CD4-positive, alpha-beta T cell treated with Interleukin-17A for 4 hours (primary cell): ENCODE measurements around the gene GAL3ST3.
"Not testable (repeated sequence)": the region's sequence is repeated elsewhere in the genome, so short reads cannot be mapped to it uniquely, and the experiment has no call there.

Experiments
- DNase-seq: peaks from one replicate; pipeline ENCODE4 v3.0.0-alpha.2; 2020; ENCODE audit warnings: mixed read lengths

The GAL3ST3 gene

GRCh38 chr11:66012371-66012945, 36.5 kb downstream of the GAL3ST3 start:
- DNase-seq = no peak

GRCh38 chr11:66011785-66012303, 37.1 kb downstream of the GAL3ST3 start, which contains the start of gene CST6:
Gene CST6 (plus strand): TSS chr11:66012008. CDS start chr11:66012045, 37 bp downstream.
- DNase-seq = no peak

- no peak for DNase-seq
These were observed 37.6 kb downstream of the GAL3ST3 start for GRCh38 chr11:66011239-66011784.

GRCh38 chr11:66010036-66010435, 38.9 kb downstream of the GAL3ST3 start:
- DNase-seq = not testable (repeated sequence)

- DNase-seq = no peak
These were observed 40.4 kb downstream of the GAL3ST3 start for GRCh38 chr11:66008468-66009101.

GRCh38 chr11:66008095-66008467, 40.9 kb downstream of the GAL3ST3 start:
- DNase-seq = no peak

- no peak for DNase-seq
These were observed 41.7 kb downstream of the GAL3ST3 start for GRCh38 chr11:66007201-66007634.

GRCh38 chr11:66006891-66007176, 42.1 kb downstream of the GAL3ST3 start:
- DNase-seq = no peak

- DNase-seq = no peak
These were observed 42.6 kb downstream of the GAL3ST3 start for GRCh38 chr11:66006134-66006890.

GRCh38 chr11:66004186-66004585, 44.8 kb downstream of the GAL3ST3 start:
- no peak for DNase-seq

GRCh38 chr11:66003291-66003690, 45.7 kb downstream of the GAL3ST3 start:
- DNase-seq = no peak

- DNase-seq = peak; percentile 81
These were observed 46.2 kb downstream of the GAL3ST3 start for GRCh38 chr11:66002648-66003225.

GRCh38 chr11:66001942-66002647, 46.9 kb downstream of the GAL3ST3 start, which contains the start of the genes BANF1 and EIF1AD:
Gene BANF1 (plus strand): TSS chr11:66002503. CDS start chr11:66003251, 748 bp downstream.
Gene EIF1AD (minus strand): TSS chr11:66002157. CDS start chr11:66000389, 1,768 bp downstream.
- peak; percentile 90 for DNase-seq

GRCh38 chr11:65997286-65997685, 51.7 kb downstream of the GAL3ST3 start:
- no peak for DNase-seq

GRCh38 chr11:65992056-65992455, 56.9 kb downstream of the GAL3ST3 start:
- no peak for DNase-seq
